GM21723 (cell line): ENCODE data around the gene DHRS12.
"Not testable (repeated sequence)": the region's sequence is repeated elsewhere in the genome, so short reads cannot be mapped to it uniquely, and the experiment has no call there.

ENCODE experiments used
- ATAC-seq: cut with Tn5 transposase; IDR thresholded peaks from one replicate; pipeline ENCODE4 v1.9.1; 2021; ENCODE audit warnings: mild to moderate bottlenecking, moderate library complexity; ENCODE audit not compliant: unreplicated experiment

The DHRS12 gene

DNA sequence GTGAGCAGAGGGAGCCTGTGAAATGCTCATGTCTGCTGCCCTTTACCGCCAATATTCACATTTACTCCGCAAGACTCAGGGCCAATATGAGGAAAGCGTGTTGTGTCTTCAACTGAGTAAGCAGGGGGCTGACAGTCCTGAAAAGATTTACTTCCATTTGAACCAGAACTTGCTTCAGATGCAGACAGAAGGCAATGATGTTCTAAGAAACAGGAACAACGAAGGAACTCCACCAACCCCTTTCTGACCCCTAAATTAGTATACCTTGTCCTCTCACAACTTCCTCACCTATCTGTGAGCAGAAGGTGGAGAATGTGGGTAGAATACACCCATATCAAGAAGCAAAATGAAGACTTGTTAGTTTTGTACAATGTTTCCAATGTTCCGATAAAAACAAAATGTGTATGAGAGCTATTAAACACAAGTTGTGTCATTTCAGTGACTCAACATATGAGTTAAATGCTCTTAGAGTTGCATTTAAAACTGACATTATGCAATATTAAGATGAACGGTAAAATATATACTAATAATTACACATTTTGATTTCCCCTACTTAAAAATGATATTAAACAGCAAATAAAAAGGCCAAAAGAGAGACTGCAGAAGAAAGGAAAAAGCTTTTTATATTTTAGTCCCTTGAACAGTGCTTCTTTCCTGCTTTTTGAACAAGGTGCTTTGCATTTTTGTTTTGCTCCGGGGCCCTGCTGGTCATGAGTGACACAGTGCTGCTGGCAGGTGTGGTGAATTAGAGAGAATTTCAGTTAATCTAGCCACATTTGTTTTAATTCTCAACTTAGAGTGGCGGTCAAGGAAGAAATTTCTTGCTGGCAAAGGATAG, 25.0 kb upstream of the DHRS12 start:
- no peak for ATAC-seq

DNA sequence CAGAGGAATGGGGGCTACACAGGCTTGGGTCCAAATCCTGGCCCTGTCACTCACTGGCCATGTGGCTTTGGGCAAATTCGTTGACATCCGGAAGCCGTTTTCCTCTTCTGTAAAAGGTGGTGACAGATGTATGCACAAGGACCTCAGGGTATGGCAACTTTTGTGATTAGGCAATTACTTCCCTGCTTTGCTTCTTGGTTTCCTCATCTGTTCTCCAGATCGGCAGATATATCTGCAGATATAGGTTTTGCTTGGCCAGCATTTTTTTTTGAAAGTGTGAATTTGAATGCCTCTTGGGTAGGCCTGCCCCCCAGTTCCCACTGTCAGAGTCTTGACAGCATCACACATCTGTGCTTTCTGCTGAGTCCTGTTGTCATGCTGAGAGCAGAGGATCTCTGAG, 23.3 kb upstream of the DHRS12 start:
- no peak for ATAC-seq

DNA sequence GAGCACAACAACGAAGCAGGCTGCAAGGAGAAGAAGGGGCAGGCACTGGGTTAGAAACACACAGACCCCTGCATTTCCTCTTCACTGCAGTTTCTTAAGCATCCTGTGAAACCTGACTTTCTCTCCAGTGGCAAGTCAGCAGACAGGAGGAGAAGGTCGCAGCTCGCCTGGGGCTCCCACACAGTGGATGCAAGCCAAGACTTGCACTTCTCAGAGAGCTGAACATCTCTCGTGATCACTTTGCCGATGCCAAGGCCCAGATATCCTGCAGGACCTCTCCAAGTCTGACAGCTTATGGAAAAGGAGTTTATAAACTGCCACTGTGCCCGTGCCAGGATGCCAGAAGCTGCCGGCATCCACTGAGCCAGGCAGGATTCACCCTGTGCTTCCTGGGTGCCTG, 22.6 kb upstream of the DHRS12 start:
- ATAC-seq, result no peak

DNA sequence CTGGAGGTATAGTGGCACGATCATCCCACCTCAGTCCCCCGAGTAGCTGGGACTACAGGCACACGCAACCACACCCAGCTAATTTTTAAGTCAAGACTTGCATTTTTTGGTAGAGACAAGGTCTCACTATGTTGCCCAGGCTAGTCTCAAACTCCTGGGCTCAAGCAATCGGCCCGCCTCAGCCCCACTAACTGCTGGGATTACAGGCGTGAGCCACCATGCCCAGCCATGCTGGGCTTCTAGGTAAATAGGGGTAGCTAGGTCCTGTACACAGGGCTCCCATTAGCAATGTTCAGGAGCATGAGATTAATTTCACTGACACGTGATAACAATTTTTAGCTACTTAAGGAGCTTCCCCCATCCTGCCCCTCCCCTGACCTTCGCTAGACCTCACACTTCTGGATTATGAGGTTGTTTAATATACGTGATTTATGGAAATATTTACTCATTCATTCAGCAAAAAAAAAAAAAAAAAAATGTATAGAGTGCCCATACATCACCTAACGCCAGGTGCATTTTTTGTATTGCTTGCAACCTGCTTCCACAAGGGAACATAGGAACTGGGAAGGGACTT, 21.8 kb upstream of the DHRS12 start:
- no peak for ATAC-seq

DNA sequence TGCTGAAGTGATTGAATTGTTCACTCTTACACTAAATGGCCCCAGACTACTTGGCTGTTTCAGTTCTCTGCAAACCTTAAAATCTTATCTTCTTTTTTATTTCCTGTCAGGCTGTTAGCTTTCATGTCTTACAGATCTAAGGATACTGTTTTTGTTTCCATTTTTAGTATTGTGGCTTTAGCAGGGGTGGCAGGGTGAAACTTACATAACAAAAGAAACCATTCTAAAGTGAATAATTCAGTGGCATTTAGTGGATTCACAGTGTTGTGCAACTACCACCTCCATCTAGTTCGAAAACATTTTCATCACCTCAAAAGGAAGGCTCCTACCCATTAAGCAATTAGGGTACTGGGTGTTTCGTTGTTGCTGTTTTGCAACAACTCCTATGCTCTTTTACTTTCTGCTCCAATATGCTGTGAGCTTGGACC, 21.2 kb upstream of the DHRS12 start:
- ATAC-seq, result peak; percentile 54

DNA sequence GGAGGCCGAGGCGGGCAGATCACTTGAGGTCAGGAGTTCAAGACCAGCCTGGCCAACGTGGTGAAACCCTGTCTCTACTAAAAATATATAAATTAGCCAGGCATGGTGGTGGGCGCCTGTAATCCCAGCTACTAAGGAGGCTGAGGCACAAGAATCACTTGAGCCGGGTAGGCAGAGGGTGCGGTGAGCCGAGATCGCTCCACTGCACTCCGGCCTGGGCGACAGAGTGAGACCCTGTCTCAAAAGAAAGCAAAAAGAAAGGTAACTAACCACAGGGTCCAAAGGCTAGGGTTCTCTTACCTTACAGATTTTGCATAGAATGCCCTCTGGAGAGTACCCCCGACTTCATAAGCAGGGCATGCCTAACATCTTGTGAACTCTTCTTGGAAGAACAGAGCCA, 20.7 kb upstream of the DHRS12 start:
- not testable (repeated sequence) for ATAC-seq

DNA sequence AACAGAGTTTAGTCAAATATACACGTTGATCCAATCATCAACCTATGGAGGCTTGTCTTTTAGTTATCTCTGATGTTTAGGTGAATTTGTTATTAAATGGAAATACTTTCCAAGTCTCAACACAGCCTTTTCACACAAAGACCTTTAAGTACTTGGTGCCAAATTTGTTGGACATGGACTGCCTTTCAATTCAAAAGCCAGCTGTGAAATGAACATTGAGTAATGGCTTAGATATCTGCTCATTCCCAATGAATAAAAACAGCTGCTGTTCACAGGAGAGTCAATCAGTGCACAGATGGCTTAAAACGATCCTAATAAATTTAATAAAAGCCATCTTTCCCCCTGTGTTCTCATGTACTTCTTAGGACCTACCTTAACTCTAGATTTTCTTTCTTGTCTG, 19.9 kb upstream of the DHRS12 start:
- no peak for ATAC-seq

DNA sequence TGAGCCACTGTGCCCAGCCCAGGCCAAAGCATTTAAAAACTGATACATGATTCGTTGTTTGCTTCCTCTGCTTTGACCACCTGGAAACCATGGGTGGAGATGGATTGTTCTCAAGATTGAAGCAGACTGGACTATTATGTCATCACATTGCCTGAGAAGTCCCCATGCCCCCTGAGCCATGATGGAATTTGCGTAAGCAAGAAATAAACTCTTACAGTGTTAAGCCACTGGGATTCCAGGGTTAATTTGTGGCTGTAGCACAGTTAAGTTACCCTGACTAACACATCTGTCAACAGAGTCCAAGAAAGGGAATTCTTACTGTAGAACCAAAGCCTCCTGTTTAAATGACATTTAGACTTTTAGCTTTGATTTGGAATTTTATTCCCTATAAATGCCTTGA, 19.4 kb upstream of the DHRS12 start:
- ATAC-seq, result no peak

DNA sequence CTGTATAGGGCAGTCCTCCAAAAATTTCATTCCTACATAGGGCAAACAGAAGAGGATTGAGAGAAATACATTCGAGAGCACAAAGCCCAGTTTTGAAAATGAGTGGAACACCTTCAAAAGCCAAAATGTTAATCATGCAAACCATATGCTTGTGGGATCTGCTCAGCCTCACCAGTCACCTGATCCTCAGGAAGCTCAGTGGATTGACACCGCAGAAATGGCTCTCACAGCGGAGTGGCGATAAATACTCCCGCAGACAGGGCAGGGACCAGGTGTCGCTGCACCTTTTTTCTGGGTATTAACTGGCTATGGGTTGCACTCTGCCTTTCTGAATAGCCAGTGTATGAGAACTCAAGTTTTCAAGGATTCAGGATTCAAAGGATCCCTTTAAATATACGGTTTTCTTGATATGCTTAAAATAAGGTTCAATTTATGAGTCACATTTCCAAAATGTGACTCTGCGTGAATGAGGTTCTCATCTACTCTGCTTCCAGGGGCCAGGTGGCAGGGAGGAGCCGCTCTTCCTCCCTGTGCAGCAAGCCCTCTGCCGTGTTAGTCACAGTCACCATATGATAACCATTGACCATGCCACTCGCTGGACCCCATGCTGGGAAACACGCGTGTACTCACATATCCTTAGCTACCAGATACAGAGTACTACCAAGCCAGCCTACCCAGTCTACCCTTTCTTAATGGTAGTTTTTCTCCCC, 18.3 kb upstream of the DHRS12 start:
- ATAC-seq, result no peak

DNA sequence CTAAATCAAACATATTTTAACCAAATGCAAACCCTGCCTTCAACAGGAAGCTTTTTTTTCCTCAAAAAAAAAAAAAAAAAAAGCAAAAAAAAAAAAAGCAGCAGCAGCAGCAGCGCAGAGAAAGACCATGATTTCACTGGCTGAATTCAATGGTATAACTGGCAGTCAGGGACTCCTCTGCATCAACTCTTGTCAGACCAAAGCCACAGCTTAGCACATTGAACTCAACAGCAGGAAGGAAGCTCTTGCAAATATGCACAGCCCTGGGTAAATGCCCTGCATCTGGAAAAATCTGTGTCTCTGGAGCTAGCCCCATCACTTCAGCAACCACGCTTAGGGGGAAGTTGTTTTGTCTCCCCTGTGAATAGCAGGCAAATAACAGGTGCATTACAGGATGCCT, 17.6 kb upstream of the DHRS12 start:
- ATAC-seq, result no peak

DNA sequence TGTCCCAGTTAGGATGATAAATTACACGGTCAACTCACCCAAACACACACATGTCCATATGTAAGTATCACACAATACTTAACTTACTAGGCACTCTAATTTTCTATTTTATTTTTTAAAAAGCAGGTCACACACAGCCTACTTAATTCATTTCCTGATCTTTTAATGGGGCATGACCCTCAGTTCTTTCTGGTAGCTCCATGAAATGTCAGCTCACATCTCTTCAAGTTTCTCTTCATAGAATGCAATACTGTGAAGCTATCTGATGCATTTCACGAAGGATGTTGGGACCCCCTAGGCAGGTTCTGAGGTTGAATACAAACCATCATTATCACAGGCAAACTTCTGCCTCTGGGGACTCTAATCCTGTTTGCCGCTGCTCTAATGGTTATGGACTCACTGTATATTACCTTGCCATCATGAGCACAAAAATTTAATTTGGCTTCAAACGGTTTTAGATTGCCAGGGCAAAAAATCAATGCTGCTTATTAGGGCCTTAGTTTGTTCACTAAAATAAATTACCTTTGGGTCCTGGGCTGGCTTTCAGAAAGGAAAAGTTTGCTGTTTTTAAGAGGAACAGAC, 16.1 kb upstream of the DHRS12 start:
- no peak for ATAC-seq

DNA sequence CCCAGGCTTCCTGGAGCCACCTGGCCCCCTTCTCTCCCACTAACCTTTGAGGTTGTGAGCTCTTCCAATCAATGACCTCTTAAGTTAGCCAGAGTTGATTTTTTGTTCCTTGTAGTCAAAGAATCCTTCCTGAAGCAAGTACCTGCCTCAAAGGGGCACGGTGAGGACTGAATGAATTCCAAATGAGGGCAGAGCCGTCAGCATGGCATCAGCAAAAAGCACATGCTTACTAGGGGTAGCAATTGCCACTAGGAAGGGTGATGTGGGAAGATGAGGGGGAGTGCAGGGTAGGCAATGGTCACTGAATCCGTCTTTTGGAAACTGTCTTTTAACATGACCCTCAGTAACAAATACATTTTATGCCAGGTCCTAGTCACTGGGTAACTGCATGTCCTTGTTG, 15.6 kb upstream of the DHRS12 start:
- ATAC-seq, result no peak

DNA sequence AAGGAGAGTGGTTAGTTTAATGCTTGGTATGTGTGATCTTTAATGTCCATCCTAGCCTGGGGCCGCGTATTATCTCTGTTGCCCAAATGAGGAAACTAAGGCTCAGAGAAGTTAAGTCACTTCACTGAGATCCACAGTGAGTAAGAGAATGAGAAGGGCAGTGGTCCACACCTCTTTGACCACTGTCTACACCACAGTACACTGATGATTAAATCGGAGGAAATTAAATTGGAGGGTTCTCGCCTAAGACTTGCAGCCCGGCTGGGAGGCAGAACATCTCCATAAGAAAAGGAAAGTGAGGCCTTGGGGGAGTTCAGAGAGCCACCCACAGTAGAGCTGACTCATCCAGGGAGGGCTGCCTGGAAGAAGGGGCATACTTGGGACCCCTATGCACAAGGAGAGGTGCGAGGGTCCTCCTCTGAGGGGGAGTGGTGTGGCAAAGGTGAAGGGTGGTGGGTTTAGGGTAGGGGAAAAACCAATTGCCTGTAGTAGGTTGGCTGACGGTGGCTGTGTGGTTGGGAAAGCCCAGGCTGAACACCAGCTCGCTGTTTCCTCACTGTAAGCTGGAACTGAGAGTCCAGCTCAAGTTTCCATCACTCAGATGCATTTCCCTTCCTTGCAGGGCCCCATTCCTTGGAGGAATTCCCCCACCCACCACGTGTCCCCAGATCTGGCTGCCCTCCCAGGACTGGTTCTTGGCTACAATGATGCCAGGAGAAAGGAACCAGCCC, 15.0 kb upstream of the DHRS12 start:
- ATAC-seq, result peak; percentile 42

DNA sequence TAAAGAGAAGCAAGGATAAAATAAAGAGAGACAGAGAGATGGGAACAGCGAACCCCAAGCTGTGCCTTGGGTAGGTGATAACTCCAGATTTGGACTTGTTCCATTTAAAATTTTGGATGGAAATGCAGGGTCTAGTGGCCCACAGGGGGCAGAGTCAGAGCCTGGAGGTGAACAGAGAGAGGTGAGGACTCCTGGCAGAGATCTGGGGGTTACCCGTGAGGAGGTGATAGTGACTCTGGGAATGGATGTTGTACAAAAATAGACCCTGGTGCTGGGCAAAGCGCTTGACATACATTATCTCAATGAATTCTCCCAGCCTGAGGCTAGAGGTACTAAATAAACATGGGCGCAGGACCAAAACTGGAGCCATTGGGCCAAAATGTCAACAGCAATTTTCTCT, 14.3 kb upstream of the DHRS12 start:
- ATAC-seq, result no peak

DNA sequence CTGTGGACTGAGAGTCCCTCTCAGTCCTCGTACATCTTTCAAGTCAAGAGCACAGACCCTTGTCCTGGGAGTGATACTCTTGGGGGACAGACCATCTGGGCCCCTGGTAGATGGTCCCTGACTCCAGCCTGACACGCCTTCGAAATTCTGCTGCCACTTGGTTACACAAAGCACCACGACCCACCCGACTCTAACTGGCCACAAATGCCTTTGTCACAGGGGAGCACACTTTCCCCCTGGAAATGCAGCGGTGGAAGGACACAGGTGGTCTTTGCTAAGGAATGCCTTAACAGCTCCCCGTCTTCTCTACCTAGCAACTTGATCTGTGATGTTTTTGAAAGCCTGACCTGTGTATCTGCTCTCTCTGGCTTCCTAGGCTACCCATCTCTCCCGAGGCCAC, 13.8 kb upstream of the DHRS12 start:
- ATAC-seq, result no peak

DNA sequence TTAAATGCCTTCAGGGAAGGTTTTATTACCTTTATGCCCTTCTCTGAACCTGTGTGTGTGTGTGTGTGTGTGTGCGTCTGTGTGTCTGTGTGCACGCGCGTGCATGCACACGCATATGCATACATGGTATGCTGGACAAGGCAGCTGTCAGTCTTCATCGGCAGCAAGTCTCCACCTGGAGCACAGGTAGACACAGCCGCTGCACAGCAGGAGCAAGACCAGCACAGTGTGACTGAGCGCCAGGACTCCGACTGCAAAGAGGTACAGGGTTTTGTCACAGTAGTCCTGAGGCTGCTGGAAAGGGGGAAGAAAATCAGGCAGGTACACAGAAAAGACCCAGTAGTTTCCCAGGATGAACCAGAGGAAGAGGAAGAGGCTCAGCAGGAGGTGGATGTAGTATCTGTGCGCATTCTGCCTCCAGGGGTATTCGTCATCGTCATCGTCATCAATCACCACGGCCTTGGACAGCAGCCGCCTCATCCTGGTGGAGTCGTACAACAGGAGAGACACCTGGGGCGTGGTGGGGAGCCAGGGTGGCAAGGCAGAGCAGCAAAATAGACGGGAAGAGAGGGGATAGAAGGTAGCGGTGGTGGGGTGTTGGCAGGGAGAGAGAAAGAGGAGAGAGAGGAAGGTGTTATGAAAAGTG, 12.8 kb upstream of the DHRS12 start:
- ATAC-seq, result no peak

DNA sequence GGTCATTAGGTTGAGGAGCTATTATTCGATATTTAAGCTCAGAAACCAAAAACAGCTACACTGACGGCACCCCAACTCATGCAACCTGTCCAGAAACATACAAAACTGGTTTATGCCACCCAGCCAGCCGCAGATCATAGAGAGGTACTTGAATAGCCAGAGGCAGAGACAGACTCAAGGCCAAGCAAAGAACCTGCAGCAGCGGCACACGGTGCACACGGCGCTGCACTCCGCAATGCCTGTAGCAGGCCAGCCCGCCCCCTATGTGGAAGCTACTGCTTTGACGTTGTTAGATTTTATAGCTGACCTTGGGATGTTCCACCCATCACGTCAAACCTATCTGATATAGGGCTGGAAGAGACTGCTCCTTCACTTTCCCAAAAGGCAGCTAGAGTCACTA, 11.9 kb upstream of the DHRS12 start:
- no peak for ATAC-seq

DNA sequence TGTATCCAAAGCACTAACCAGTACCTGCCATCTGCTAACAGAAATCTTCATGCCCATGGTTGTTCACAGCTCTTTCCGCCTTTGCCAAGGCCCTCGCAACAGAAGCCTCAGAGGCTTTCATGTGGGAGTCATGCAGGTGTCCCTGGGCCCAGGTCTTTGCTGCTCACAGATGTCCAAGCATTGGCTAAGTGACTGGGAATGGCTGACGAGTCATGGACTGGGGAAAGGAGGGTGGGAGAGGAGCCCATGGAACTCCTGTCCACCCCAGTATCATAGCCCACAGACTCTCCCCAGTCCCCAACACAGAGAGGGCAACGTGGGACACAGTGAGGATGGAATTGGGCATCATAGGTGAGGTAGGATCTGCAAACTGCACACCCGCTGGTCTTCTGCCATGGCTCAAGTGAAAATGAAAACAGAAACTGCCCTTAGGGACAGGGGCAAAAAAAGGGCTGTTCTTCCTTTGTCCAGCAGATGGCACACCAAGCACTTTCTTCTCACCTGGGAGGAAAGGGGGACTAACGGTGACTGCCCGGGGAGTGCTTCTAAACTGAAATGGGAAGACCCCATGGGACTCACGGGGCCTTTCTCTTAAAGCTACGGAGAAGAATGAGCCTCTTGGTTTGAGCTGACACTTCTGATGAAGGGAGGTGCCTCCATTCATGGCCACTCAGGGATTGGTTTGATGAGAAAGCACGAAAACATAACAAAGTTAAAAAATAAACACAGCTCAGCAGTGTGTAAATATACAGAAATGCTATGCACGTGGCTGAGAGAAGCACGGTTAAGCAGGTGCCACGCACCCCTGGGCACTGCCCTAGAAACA, 11.1 kb upstream of the DHRS12 start:
- peak; percentile 76 for ATAC-seq

DNA sequence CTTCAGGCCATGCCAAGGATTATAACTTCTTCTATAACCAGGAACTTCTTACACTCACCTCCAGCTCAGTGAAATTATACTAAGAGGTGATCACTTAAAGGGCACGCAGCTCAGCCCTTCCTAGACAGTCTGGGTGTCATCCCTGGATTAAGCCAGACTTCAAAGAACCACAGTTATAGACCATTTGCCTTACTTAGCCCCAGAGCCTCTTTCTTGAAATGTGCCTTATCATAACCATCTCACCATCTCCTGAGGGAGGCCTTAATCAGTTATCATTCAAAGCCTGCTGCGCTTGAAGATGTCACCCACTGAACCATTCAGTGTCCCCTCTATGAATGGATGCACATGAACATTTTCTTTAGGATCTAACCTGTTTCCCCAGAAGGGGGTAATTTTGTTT, 10.1 kb upstream of the DHRS12 start:
- no peak for ATAC-seq
